Right lung (tissue), 5 donors: Measurements from ENCODE around the gene BUD31. TPM values are rescaled to one million over a fixed set of nuclear protein-coding genes. Genes with fewer than 3 reads are reported as not detected.
"Not testable (repeated sequence)": the region's sequence is repeated elsewhere in the genome, so short reads cannot be mapped to it uniquely, and the experiment has no call there.

ENCODE experiments used
- DNase-seq, 2 donors: peaks; one replicate each; pipeline ENCODE4 v3.0.0-alpha.2; 2013
- polyA plus RNA-seq, 5 donors: library from polyadenylated mRNA; unstranded; fragments of 120-200 nt; gene quantifications; one replicate each; pipeline versions ENCODE4 v1.2.1 to v1.2.3, GENCODE V29; 2013; ENCODE audit warnings: inconsistent platforms in 1 of 5, low replicate concordance in 1 of 5; ENCODE audit not compliant: insufficient read length in 5 of 5, insufficient read depth in 1 of 5

The BUD31 gene
- polyA plus RNA-seq, 5 donors = 95.0 to 109 (median 101) TPM

DNA sequence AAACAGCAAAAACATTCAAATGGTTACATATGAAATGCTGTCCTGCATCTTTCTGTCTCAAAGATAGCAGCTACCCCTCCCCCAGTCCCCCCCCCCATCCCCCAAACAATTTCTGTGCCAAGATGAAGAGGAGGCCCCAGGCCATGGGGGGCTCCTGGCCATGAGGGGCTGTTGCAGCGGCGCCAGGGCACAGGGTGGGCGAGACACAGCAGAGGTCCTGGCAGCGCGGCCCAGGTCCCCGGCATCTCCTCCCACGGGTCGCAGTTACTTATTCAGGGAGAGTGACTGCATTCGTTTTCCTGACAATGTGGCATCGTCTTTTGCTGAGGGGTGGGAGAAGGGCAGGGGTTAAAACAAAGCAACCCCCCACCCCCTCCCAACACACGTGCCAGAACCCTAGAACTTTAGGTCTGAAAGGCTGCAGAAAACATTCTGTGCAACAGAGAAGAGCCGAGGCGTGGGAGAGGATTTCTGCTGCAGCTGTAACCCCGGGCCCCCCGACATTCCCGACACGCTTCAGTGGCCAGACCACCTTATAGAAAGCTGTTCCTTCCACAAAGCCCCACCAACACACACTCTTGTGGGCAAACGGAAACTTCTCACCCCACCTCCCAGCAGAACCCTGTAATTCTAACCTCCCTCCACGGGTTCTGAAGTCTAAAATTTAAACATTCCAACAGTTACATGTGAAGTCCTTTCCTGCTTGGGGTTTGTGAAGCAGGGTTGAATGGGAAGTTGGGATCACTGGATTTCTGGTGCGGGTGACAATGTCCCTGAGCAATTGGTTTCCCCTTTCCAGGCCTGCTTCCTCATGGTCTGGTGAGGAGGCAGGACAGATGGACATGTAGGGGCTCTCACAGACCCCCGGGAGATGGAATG is 12.1 kb upstream of the BUD31 start:
- no peak for DNase-seq

DNA sequence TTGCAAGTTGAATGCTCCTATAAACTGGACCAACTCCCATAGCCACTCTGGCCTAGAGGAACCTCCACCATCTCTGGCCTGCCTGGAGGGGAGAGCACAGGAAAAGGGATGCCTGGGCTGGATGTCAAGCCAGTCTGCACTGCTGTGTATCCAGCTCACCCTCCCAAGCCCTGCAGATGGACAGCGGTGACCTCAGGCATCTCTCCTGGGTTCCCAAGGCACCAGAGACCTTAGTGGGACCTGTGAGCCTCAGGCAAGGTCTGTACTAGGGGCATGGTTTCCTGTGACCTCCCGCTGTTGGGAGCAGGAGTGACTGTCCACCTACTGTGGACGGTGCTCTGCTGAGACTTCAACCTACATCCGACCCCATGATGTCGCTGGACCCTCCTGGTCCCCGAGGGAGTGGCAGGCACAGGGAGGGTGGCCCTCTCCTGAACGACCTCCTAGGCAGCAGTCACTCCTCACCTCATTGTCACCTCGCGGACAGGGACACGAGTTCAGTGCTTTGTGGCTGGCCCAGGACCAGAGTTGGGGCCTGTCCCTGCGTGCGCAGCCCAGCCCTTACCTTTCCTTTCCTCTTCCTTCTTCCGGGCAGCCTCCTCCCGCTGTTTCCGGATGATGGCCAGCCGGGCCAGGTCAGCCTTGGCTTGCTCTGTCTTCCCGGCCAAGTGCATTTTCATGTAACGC is 11.3 kb upstream of the BUD31 start:
- DNase-seq = no peak

DNA sequence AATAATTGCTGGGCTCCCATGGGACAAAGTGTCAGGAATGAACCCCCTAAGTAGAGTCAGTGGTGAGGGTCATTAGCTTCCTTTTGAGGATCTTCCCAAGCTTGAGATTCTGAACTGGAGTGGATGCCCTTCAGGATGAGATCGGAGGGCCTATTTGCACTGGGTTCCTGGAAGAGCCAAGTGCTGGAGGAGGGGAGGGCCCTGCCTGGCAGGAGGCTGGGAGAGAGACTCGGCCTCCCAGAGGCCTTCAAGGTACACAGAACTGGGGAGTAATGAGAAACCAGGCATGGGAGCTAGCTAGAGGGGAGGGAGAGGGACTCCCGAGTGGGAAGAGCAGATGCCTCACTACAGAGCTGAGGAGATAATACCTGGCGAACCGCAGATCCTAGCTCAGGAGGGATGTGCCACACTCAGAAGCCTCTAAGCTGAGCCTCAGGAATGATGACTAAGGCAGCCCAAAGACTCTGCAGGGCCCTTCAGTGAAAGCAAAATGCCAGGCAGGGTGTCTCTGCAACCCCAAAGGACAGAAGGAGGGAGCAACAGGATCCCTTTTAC is 9.8 kb upstream of the BUD31 start:
- DNase-seq = no peak

DNA sequence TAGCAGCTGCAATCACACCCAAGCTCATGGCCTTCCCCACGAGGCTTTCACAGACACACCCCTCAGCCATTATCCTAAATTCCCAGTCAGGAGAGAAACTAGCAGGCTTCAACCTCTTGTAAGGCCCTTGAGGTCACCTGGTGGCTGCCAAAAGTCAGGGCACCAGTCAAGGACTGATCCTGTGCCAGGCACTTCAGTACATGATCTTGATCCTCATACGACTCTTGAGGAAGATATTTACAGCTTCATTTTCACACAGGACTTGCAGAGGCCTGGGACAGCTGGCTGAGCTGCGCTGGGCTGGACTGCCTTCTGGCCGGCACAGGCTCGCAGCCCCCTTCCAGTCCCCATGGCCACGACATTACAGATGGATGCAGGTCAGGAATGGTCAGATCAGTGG is 9.2 kb upstream of the BUD31 start:
- no peak for DNase-seq

DNA sequence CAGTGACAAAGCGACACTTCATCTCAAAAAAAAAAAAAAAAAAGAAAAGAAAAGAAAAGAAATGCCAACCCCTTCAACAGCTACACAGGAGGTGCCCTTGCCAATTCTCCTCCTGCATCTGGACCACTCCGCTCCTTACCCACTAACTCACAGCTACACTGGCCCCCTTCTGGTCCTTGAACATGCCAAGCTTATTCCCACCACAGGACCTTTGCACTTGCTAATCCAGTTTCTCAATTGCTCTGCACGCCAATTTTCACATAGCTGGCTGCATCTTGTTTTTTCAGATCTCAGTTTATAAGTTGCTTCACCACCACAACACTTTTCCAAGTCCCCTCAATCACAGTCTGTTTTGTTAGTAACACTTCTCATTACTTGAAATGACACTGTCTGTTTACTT is 5.9 kb upstream of the BUD31 start:
- DNase-seq = no peak

DNA sequence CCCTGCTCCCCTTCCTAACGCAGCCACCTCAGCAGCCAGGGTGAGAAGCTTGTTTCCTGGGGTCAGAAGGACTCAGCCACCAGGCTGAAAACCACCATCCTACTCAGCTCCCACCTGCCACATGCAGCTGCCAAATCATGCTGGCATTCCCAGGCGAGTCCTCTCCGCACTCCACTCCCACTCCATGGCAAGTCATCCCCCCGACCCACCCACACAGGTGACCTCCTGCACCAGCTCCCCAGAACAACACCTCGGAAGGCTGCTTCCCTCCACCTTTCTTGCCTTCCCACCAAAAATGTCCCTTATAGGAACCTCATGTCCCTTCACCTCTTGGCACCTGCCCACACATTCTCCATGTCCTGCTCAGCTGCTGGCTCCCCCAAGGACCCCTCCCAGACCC is 5.0 kb upstream of the BUD31 start:
- no peak for DNase-seq

DNA sequence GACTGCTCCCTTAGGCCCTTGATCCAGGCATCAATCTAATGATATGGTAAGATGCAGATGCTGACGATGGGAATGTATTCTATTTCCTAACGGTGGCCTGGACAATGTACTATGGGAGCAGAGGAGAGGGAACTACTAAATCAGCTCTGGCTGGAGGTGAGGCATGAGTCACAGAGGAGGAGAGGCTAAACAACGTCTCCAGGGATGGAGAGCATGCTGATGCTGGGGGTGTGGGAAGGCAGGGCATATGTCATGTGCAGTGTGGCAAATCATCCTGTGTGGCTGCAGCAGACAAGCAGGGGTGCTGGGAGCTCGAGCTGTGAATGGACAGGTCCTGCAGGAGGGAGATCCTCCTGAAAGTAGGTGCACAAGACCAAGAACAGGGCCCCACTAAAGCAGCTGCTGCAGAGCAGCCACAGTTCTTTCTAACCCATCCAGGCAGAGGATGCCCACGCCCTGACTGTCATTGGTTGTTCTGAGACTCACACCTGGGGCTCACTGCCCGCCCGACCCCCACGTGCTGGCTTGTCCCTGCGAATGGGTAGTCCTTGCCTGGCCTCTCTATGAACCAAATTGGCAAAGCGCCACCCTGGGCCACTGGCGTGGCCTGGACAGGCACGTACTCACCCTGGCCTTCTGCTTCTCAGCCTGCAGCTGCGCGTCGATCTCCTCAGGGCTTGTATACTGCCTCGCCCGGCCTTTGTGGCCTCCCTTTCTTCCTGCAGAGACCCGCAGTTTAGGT is 4.4 kb upstream of the BUD31 start:
- no peak for DNase-seq

DNA sequence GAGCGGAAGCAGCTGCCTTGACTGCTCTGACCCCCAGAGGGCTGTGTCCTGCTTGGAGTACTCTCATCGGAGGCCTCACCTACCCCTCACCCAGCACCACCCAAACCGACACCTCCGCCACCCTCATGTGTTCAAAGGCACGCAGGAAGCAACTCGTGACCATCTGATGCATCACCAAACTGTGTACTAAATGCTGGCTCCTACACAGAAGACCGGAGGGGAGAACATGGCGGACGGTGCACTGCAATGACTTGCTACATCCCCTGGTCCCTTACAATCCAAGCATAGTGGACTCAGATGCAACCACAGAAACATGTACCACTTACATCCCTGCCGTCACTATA is 3.8 kb upstream of the BUD31 start:
- DNase-seq = no peak

DNA sequence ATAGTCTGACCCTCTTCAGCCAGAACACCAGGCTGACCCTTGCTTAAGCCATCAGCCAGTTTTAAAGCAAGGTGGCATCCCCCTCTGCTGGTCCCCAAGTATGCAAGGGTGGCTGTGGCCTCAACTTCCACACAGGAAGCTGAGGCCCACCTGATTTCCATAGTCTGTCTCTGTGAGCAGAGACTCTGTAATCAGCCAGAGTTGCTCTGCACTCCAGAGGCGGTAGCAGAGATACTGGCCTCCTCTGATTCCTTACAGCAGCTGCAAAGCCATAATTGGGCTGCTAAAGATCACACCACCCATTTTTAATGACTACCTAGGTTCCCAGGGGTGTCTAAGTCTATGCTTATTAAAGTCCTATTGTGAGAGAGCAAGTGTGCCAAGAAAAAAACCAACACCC is 2.2 kb upstream of the BUD31 start:
- DNase-seq = no peak

DNA sequence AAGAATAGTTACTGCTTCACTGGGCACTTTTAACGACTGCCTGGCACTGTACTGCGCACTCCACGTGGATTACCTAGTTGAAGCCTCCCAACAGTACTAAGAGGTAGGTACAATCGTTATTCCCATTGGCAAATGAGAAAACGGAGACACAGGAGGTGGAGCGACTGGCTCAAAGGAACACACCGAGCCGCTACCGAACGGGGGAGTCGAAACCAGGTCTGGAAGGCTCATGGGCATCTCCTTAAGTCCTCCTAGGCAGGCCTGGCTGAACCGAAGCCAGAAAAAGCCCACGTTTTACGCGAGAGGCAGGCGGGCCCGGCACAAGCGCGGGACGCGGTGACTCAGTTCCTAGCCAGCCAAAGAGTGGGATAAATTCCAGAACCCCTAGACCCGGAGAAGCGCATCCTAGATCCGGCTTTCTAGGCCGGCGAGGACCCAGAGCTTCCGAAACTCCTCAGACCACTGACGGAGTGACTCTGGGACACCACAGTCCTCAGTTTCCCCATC is 844 bp upstream of the BUD31 start:
- DNase-seq = no peak

DNA sequence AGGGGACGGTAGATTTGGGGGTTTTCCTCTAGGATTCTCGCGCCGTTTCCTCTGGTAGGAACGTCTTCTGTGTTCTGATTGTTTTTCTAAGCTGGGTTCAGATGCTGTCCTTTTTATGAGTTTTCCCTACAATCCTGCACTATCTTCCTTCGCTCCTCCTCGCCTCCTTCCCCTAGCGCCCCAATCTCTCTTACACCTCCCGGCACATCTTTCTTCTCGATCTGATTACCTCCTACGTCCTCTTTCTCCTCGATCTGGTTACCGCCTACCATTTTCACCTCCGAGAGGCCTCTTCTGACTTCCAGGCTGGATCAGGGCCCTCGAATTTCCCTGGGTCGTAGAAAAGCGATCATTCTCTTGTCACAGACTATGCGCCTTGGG is 413 bp downstream of the BUD31 start:
- DNase-seq = no peak

DNA sequence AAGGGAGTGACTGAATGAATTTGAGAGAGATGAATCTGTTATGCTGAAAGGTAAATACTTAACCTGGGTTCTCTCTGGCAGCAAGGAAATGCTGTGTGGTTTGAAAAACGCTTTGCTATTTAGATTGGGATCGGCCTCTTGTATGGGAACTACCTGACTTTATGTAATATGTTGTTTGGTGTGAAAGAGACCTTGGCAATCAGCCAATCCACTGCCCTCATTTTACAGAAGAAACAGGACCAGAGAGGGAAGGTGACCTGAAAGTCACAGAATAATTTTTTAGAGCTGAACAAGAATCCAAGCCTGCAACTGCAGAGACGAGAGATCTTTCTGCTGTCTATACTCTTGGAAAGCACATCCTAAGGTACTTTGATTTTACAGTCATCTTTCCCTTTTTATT is 1.0 kb downstream of the BUD31 start:
- DNase-seq = no peak

DNA sequence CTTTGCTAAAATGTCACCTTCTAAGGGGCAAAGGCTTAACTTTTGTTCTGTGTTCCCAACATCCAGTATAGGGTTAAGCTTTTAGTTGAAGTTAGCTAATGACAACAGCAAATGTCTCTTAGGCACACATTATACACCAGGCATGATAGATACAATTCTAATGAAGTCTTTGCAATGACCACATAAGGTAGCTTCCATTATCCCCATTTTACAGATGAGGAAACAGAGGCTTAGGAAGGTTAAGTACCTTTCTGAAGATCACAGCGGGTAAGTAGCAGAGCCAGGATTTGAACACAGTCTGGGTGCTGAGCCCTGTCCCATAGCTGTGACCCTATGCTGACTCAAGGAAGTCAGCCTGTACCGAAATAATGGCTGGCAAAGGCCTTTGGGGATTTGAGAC is 1.9 kb downstream of the BUD31 start:
- DNase-seq = no peak

DNA sequence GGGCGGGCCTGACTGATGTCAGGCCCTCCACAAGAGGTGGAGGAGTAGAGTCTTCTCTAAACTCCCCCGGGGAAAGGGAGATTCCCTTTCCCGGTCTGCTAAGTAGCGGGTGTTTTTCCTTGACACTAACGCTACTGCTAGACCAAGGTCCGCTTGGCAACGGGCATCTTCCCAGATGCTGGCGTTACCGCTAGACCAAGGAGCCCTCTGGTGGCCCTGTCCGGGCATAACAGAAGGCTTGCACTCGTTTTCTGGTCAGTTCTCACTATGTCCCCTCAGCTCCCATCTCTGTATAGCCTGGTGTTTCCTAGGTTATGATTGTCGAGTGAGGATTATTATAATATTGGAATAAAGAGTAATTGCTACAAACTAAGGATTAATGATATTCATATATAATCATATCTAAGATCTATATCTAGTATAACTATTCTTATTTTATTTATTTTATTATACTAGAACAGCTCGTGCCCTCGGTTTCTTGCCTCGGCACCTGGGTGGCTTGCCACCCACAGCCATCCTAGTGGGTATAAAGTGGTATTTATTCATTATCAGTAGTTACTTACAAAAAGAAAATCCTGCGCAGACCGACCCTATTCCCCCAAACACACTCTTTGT is 6.9 kb downstream of the BUD31 start:
- DNase-seq = not testable (repeated sequence)

DNA sequence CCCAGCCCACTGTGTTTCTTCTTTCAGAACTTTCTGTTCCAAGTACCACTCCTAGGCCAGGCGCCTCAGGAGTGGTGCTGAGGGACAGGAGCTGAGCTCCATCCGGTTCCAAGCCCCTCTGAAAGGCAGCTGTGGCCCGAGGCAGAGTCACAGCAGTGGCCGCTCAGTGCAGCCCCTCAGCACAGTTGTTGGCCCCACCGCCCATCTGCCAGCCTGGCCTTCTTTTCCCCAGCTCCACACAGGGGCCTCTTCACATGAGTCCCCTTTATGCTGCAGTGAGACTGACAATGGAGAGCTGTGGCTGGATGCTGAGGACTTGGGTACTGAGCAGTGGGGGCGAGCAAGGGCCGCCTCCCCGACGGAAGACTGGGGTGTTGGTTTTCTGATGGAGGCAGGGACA is 9.5 kb downstream of the BUD31 start:
- no peak for DNase-seq

DNA sequence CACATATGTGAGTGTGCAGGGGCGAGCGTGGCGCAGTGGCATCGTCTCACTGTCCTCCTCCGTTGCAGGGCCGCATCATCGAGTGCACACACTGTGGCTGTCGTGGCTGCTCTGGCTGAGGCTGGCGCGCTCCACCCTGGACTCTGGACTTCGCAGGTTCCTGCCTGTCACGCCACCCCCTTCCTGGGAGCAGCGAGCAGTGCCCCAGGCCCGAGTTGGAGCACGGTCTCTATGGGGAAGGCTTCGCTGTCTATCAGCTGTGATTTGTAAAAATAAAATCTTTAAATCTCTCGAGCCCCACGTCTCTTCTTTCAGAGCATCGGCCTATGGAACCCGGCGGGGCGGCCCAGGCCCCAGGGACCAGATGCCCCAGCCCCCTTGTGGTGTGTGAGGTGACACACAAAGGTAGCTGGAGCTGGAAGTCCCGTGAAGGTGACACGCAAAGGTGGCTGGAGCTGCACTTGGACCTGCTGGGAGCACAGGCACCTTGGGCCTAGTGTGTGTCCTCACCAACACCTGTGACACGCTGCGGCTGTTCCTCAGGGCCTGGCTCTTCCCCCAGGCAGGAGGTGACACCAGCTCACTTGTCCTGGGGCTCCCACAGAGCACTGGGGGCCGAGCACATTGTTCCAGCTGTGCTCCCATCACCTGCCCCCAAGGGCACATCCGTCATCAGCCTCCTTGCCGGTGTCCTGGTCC is 10.7 kb downstream of the BUD31 start:
- DNase-seq = no peak

DNA sequence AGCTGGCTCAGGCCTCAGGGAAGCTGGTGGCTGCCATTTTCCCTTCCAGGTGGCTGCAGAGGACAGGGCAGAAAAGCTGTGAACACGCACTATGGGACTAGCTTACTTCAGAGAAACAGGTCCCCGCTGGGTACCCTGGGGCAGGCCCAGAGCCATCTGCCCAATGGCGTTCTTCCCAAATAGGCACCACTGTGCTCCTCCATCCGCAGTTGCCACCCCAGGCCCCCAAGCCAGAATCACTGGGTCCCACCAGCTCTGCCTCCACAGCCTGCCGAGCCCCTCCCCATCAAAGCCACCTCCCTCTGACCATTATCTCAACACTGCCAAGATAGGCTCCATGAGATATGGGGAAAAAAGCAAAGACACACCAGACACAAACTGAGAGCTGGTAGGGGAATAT is 11.4 kb downstream of the BUD31 start:
- DNase-seq = no peak

DNA sequence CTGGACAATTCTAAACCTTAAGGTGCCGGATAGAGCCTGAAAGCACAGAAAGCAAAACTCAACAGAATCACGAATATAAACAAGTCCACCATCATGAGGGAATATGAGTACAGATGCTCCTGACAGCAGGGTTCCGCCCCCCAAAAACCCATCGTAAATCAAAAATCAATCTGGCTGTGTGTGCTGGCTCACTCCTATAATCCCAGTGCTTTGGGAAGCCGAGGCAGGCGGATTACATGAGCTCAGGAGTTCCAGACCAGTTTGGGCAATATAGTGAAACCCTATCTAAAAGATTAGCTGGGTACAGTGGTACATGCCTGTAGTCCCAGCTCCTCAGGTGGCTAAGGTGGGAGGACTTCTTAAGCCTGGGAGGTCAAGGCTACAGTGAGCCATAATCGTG is 12.2 kb downstream of the BUD31 start:
- no peak for DNase-seq

DNA sequence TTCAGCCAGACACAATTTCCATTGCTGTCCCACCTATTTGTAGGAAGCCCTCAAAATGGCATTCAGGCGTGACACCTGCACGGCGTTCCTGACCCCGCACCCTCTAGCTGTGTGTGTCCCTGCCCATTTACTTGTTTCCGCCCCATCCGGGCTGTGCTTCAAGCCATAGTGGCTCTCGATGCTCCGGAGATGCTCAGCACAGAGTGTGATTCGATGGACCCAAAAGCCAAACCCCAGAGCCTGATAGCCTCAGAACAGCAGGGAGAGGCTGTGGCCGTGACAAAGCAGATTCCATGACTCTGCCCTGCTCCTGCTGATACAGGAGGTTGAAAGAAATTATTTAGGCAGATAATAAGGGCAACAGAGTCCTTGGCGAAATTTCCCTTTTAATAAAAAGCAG is 13.4 kb downstream of the BUD31 start:
- DNase-seq = no peak

DNA sequence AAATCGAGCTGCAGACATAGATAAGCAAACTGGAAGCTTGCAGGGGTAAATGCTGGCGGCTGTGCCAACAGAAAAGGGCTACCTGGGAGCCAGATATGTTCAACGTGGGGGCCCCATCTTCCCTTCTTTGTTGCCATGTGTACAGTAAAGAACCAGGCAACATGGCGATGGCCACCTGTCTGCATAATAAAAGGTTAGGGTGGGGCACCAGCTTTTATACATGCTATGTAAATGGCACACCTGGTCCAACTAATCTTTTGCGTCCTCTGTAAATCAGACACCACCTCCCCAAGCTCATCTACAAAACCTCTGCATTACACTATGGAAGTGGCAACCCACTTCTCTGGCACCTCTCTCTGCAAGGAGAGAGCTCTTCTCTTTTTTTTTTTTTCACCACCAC is 13.9 kb downstream of the BUD31 start:
- DNase-seq = no peak
